ENCODE measurements around the gene CD83.

- TF ChIP-seq CTCF (IDR thresholded peaks at IDR 0.05): no peak
- TF ChIP-seq POLR2AphosphoS5 (IDR thresholded peaks at IDR 0.05): no peak
These were observed 7.4 kb upstream of the CD83 start for GRCh38 chr6:14110001-14110818.
